Smooth muscle cell of the coronary artery (primary cell): ENCODE data around the gene TMEM138. TPM values are rescaled to one million over a fixed set of nuclear protein-coding genes. Genes with fewer than 3 reads are reported as not detected.

Experiments
- total RNA-seq: library from RNA; depleted of rRNA; stranded (reverse); fragments of >200 nt; gene quantifications from 2 replicates; pipeline ENCODE4 v1.2.3, GENCODE V29; 2014; ENCODE audit warnings: low replicate concordance

The TMEM138 gene
- 10.4 and 26.0 TPM in 2 replicates for total RNA-seq

DNA sequence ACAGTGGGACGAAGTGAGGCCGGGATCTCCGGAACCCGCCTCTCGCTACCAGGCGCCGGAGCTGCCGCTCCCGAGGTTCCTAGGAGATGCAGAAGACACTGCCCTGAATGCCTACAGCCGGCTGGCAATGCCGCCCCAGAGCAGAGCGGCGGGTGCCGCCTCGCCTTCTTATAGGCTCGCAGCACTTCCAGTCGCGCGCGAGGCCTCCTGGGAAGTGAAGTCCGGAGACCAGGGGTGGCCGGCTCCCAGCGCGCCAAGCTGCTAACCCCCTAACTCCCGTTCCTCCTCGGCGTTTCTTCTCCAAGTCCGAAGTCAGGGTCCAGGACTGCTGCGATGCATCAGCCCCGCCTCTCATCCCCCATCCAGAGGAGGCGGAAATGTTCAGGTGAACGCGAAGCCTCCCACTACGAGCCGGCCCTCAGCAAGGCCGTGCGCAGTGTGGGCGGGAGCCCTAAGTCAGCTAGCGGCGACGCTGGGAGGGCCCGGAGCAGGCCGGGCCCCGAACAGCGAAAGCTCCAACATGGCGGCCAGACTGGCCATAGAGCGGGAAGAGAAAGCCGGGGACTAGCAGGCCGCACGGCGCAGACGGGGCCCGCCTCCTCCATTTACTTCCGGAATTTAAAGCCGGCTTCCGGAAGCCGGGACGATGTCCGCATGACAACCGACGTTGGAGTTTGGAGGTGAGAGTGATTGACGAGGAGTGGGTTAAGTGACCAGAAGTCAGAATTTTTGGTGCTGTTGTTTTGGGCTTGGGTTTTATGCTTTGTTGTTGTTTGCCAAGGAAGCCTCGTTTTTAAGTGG, at the start of gene TMEM138, which contains the start of gene CYB561A3:
TSS of gene TMEM138 (plus strand) at position 634 of the 801 bp plus-strand sequence. CDS start 2,017 bp downstream, outside the sequence.
TSS of gene CYB561A3 (minus strand) at position 142 of the 801 bp plus-strand sequence. CDS start 5,169 bp downstream, outside the sequence.

DNA sequence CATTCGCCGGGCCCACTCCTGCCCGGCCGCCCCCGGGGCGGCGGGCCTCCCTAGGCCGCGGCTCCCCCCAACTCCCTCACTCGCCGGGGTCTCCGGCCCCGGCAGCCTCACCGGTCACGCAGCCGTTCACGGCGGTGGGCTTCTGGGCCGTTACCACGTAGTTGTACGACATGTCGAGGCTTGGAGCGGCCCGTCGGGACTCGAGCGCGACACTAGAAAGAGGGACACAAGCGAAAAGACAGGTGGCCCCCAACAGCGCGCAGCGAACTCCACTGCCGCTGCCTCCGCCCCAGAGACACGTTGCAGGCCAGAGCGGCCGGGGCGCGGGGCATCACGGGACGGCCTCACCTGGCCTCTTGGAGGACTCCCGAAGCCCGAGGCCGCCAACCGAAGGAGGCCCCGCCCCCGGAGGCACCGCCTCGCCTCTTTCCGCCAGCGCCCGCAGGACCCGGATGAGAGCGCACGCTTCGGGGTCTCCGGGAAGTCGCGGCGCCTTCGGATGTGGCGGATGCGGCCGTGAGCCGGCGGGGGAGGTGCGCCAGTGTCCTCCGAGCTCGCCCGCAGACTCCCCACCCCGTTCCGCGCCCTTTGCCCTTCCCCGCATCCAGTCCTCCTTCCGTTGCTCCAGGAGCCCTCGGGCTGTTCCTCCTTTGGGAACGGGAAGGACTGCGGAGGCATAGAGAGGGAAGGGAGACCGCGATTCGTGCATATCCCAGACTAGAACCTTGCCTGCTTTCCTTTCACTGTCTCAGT, 29.2 kb upstream of the TMEM138 start, which contains the start of the genes DDB1 and TKFC:
TSS of gene DDB1 (minus strand) at position 309 of the 753 bp plus-strand sequence. CDS start at position 172, 137 bp downstream.
TSS of gene TKFC (plus strand) at position 432 of the 753 bp plus-strand sequence. CDS start 1,501 bp downstream, outside the sequence.

Other genes with a start within 250 kb of the TMEM138 start
- gene VPS37C, start 200.9 kb upstream of the TMEM138 start, total RNA-seq = 4.2 and 4.8 TPM in 2 replicates
- gene PGA3, start 158.9 kb upstream of the TMEM138 start, total RNA-seq = 2.8 TPM in 1 of 2 replicates, not detected in the other
- 0.59 TPM in 1 of 2 replicates, not detected in the other for gene PGA4, start 140.0 kb upstream of the TMEM138 start, total RNA-seq
- gene PGA5, start 121.2 kb upstream of the TMEM138 start, total RNA-seq = 1.1 TPM in 1 of 2 replicates, not detected in the other
- gene VWCE, start 67.1 kb upstream of the TMEM138 start, total RNA-seq = 0.38 and 3.3 TPM in 2 replicates
- 299 and 506 TPM in 2 replicates for gene DDB1, start 29.3 kb upstream of the TMEM138 start, total RNA-seq
- 10.3 and 21.0 TPM in 2 replicates for gene TKFC, start 29.1 kb upstream of the TMEM138 start, total RNA-seq
- gene CYB561A3, start 492 bp upstream of the TMEM138 start, total RNA-seq = 28.0 and 105 TPM in 2 replicates
- gene TMEM216, start 30.2 kb downstream of the TMEM138 start, total RNA-seq = 10.4 and 10.6 TPM in 2 replicates
- 8.8 and 12.2 TPM in 2 replicates for gene CPSF7, start 67.6 kb downstream of the TMEM138 start, total RNA-seq
- 23.6 and 43.7 TPM in 2 replicates for gene SDHAF2, start 67.8 kb downstream of the TMEM138 start, total RNA-seq
- not detected in 2 replicates for gene LRRC10B, start 146.4 kb downstream of the TMEM138 start, total RNA-seq
- gene SYT7, start 218.7 kb downstream of the TMEM138 start, total RNA-seq = 0.53 and 12.5 TPM in 2 replicates